HUES64 (cell line): ENCODE results near the gene SLC30A3.
A peak's percentile ranks its signal among the peaks of the same experiment; 100 is the strongest.

Experiments
- H3K27ac ChIP-seq: 2 replicates; pipeline ENCODE4 v1.7.0; 2013; ENCODE audit warnings: low read depth, low read length, inconsistent platforms
- H3K27me3 ChIP-seq: 2 replicates; pipeline ENCODE4 v1.6.1; 2013; ENCODE audit warnings: mild to moderate bottlenecking, low read length; ENCODE audit not compliant: insufficient read depth
- H3K36me3 ChIP-seq: 2 replicates; pipeline ENCODE4 v1.6.1; 2013; ENCODE audit warnings: mild to moderate bottlenecking, low read length; ENCODE audit not compliant: insufficient read depth
- H3K4me1 ChIP-seq: 2 replicates; pipeline ENCODE4 v1.6.1; 2013; ENCODE audit warnings: mild to moderate bottlenecking, low read length, moderate library complexity; ENCODE audit not compliant: insufficient read depth
- H3K4me3 ChIP-seq: 2 replicates; pipeline ENCODE4 v1.5.1; 2013; ENCODE audit warnings: mild to moderate bottlenecking, low read length, moderate library complexity
- H3K9ac ChIP-seq: 2 replicates; pipeline ENCODE4 v1.6.1; 2013; ENCODE audit warnings: mild to moderate bottlenecking, low read depth, low read length
- H3K9me3 ChIP-seq: 2 replicates; pipeline ENCODE4 v1.6.1; 2013; ENCODE audit warnings: low read depth, low read length; ENCODE audit not compliant: insufficient read depth
- WGBS: fragments of 150-250, 120-280 bp; methylation state at CpG from one replicate; pipeline ENCODE4 v1.1.7; 2013; ENCODE audit warnings: missing lambda C conversion rate; 5-methylcytosine and 5-hydroxymethylcytosine counted together

Gene SLC30A3

GRCh38 chr2:27255660-27256059 lies 7.2 kb downstream of the SLC30A3 start:
- Histone ChIP-seq H3K36me3 (no peaks in the 10 kb centered on the region), H3K27me3 (peaks cover 26% of the 10 kb centered on the region), H3K4me3 (no peak overlapping the region), H3K27ac (no peak overlapping the region), H3K9ac (no peak overlapping the region), H3K4me1 (no peaks in the 10 kb centered on the region), H3K9me3 (no peaks in the 10 kb centered on the region)
- 69% methylated on average over 1 of the region's 1 CpG for WGBS

DNA sequence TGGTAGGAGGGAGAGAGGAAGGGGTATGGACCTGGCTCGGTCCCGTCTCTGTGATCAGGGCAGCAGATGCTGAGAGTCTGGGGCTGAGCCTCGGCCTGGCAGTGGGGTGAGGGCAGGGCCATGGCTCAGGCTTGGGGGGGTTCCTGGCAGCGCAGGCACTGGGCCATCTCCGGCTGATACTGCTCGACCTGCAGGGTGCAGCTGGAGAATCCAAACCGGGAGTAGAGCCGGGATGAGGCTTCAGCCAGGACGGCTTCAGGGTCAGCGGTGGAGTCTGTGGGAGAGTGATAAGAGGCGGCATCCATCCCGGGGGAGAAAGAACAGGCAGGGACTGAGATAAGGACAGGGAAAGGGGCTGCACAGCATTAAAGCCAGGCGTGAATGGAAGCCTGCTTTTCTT lies 7.7 kb downstream of the SLC30A3 start:
- H3K36me3 ChIP-seq, result no peaks in the 10 kb centered on the region
- H3K9ac ChIP-seq, result no peak overlapping the region
- H3K9me3 ChIP-seq, result no peaks in the 10 kb centered on the region
- H3K27ac ChIP-seq, result no peak overlapping the region
- H3K4me1 ChIP-seq, result peaks cover 3% of the 10 kb centered on the region; the same call in 1 of the 2 replicates
- H3K27me3 ChIP-seq, result peaks cover 25% of the 10 kb centered on the region
- WGBS, result 77% methylated on average over 13 of the region's 13 CpGs
- no peak overlapping the region for H3K4me3 ChIP-seq

- Histone ChIP-seq H3K4me3 (no peak overlapping the region), H3K9me3 (no peaks in the 10 kb centered on the region), H3K9ac (no peak overlapping the region), H3K27ac (no peak overlapping the region), H3K4me1 (peaks cover 3% of the 10 kb centered on the region; the same call in 1 of the 2 replicates), H3K27me3 (peaks cover 13% of the 10 kb centered on the region), H3K36me3 (no peaks in the 10 kb centered on the region)
- WGBS, result 78% methylated on average over 13 of the region's 13 CpGs
These were observed 11.1 kb downstream of the SLC30A3 start for GRCh38 chr2:27251766-27252165.

DNA sequence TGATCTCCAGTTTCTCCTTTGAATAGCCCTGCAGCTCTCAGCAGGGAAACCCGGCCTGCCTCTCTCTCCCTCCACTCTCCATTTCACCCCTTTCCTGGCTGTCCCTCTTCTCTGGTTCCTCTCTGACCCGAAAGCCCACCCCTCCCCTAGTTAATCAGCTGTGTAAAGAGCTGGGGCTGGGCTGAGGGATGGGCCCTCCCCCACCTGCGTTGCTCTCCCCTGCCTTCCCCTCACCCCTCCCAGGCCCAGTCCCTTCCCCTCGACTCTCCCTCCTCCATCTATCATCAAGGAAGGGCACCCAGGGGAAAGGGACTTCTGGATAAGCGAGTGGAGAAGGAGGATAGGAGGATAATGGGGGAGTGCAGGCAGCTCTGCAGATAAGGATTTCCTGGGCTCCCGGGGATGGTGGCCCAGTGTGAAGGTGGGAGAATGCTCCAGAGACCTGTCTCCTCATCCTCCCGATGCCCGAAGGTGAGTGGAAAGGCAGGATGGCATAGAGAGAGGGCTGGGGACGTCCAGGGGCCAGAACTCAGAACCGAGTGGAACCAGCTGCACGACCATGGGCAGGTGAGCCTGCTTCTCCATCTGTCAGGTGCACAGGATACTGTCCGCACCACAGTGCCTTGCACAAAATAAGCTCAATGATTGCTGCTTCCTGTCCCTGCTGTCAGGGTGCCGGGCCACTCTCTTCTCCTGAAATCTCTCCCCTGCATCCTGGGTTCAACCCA lies 12.0 kb downstream of the SLC30A3 start:
- Histone ChIP-seq H3K4me3 (peak overlapping the region; percentile 37), H3K9me3 (no peaks in the 10 kb centered on the region), H3K36me3 (no peaks in the 10 kb centered on the region), H3K27me3 (peaks cover 13% of the 10 kb centered on the region), H3K27ac (no peak overlapping the region), H3K4me1 (peaks cover 3% of the 10 kb centered on the region; the same call in 1 of the 2 replicates), H3K9ac (peak overlapping the region; percentile 44; the same call in 1 of the 2 replicates)
- WGBS, result 48% methylated on average over 13 of the region's 13 CpGs

- Histone ChIP-seq H3K9ac (peak overlapping the region; percentile 44; the same call in 1 of the 2 replicates), H3K4me1 (peaks cover 3% of the 10 kb centered on the region; the same call in 1 of the 2 replicates), H3K4me3 (peak overlapping the region; percentile 37), H3K9me3 (no peaks in the 10 kb centered on the region), H3K27me3 (peaks cover 13% of the 10 kb centered on the region), H3K36me3 (peaks cover 2% of the 10 kb centered on the region; the same call in 1 of the 2 replicates), H3K27ac (no peak overlapping the region)
- 14% methylated on average over 22 of the region's 22 CpGs for WGBS
These were observed 12.8 kb downstream of the SLC30A3 start for GRCh38 chr2:27249891-27250651.

DNA sequence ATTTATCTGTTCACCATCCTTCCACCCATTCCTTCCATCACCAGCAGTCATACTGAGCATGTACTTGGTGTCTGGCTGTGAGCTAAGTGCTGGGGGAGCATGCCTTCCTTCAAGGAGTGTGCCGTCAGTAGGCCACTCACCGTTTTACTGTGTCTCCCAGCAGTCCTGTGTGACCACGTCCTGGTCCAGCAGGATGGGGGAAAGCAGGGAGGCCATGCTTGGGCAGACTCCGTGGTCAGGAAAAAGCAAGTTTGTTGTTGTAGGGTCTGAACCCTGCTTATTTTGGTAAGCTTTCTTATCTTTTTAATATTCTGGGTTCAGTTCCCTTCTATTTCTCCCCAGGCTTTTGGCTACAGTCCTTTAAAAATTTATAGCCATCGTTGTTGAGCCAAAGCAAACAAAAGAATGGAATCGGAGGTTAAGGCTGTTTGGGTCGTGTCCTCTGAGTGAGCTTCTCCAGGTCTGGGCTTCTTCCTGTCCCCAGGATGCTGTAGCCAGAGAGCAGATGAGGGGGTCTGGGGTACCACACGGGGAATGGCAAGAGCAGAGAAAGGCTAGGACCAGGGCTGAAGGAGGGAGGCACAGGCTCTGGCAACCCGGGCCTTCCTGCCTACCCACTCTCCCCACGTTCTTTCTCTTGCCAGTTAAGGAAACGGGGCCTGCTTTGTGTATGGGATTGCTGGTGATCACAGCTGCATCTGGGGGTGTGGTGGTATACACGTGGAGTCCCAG lies 13.5 kb downstream of the SLC30A3 start:
- Histone ChIP-seq H3K27ac (no peak overlapping the region), H3K9me3 (no peaks in the 10 kb centered on the region), H3K36me3 (peaks cover 6% of the 10 kb centered on the region), H3K27me3 (peaks cover 13% of the 10 kb centered on the region), H3K4me1 (peaks cover 3% of the 10 kb centered on the region; the same call in 1 of the 2 replicates), H3K4me3 (no peak overlapping the region), H3K9ac (no peak overlapping the region)
- 82% methylated on average over 12 of the region's 12 CpGs for WGBS

DNA sequence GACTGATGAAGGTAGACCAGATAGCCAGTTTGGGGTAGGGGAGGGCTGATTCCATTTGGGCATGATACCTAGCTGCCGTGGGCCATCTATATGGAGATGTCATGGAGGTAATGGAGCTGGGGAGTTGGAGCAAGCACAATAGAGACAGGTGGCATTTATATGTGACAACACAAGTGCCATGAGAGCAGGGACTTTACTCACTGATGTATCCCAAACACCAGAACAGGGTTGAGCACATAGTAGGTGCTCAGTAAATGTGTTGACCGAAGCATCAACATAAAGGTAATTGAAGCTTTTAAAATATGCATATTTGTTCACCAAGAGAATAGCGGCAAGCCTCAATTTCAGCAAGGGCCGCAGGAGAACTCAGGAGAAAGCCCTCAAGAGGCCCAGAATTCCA lies 15.0 kb downstream of the SLC30A3 start:
- 68% methylated on average over 4 of the region's 4 CpGs for WGBS
- Histone ChIP-seq H3K4me1 (peaks cover 3% of the 10 kb centered on the region; the same call in 1 of the 2 replicates), H3K4me3 (no peak overlapping the region), H3K27me3 (peaks cover 13% of the 10 kb centered on the region), H3K27ac (no peak overlapping the region), H3K9me3 (no peaks in the 10 kb centered on the region), H3K36me3 (peaks cover 20% of the 10 kb centered on the region), H3K9ac (no peak overlapping the region)

- Histone ChIP-seq H3K9me3 (no peaks in the 10 kb centered on the region), H3K27ac (no peak overlapping the region), H3K4me3 (no peak overlapping the region), H3K9ac (no peak overlapping the region), H3K27me3 (peaks cover 4% of the 10 kb centered on the region), H3K36me3 (peaks cover 43% of the 10 kb centered on the region), H3K4me1 (peaks cover 3% of the 10 kb centered on the region; the same call in 1 of the 2 replicates)
- WGBS, result 100% methylated on average over 4 of the region's 4 CpGs
These were observed 17.2 kb downstream of the SLC30A3 start for GRCh38 chr2:27245626-27246025.

DNA sequence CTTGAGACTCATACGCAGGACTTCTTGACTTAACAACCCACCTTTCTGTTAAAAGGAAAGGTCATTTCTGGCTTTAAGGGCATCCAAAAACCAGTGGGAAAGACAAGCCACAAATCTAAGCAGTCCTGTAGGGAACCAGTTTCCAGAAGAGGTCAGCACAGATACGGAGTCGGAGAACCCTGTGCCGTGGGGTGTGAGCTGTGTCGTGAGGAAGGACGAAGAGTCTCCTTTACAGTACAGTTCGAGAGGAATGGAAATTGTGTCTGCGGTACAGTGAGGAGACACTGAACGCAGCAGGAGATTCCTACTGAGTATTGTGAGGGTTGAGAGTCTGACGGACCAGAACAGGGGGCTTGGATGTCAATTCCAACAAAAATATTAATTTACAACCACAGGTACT lies 17.7 kb downstream of the SLC30A3 start:
- Histone ChIP-seq H3K4me3 (no peak overlapping the region), H3K27me3 (no peaks in the 10 kb centered on the region), H3K4me1 (no peaks in the 10 kb centered on the region), H3K9ac (no peak overlapping the region), H3K27ac (no peak overlapping the region), H3K36me3 (peaks cover 48% of the 10 kb centered on the region), H3K9me3 (no peaks in the 10 kb centered on the region)
- WGBS, result 93% methylated on average over 9 of the region's 10 CpGs

DNA sequence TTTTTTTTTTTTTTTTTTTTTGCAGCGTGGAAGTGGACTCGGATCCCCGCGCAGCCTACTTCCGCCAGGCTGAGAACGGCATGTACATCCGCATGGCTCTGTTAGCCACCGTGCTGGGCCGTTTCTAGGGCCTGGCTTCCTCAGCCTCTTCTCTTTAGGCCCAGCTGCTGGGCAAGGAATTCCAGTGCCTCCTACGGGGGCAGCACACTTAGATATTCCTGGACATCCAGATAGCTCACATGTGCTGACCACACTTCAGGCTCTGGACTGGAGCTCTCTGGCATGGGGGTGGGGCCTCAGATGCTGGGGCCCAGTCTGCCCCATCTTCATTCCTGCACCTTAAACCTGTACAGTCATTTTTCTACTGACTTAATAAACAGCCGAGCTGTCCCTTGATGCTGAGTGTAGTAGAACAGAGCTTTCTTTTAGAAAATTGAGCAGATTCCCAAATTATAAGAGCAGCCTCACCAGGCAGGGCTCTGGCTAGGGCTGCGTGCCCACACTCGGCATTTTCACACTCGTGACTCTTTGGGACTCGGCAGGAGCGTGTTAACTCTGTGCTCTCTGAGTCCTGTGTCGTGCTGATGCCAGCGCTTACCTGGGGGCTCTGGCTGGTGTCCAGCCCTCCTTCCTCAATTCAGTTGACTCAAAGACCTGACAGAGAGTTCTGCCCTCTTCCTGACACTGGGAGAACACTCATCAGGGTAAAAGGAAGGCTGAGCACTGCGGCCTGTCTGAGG lies 19.3 kb downstream of the SLC30A3 start:
- H3K27me3 ChIP-seq, result no peaks in the 10 kb centered on the region
- peaks cover 64% of the 10 kb centered on the region for H3K36me3 ChIP-seq
- H3K9me3 ChIP-seq, result no peaks in the 10 kb centered on the region
- no peak overlapping the region for H3K4me3 ChIP-seq
- WGBS, result 97% methylated on average over 19 of the region's 19 CpGs
- H3K4me1 ChIP-seq, result no peaks in the 10 kb centered on the region
- no peak overlapping the region for H3K27ac ChIP-seq
- H3K9ac ChIP-seq, result no peak overlapping the region
